GM03348 (cell line): ENCODE data around the gene PLCH1.
"Not testable (repeated sequence)": the region's sequence is repeated elsewhere in the genome, so short reads cannot be mapped to it uniquely, and the experiment has no call there.

Experiments
- DNase-seq: peaks from one replicate; pipeline ENCODE4 v3.0.0; 2012; ENCODE audit warnings: low spot score

The PLCH1 gene

GRCh38 chr3:155643581-155644165, 101.2 kb downstream of the PLCH1 start:
- peak; percentile 7 for DNase-seq

- DNase-seq: no peak
Observed at GRCh38 chr3:155641956-155642355, 102.9 kb downstream of the PLCH1 start.

GRCh38 chr3:155640098-155640497, 104.8 kb downstream of the PLCH1 start:
- no peak for DNase-seq

- DNase-seq: no peak
Observed at GRCh38 chr3:155639462-155640055, 105.3 kb downstream of the PLCH1 start.

GRCh38 chr3:155638461-155638860, 106.4 kb downstream of the PLCH1 start:
- not testable (repeated sequence) for DNase-seq

GRCh38 chr3:155637567-155637966, 107.3 kb downstream of the PLCH1 start:
- no peak for DNase-seq

GRCh38 chr3:155635056-155635455, 109.8 kb downstream of the PLCH1 start:
- no peak for DNase-seq

- no peak for DNase-seq
Observed at GRCh38 chr3:155634121-155634719, 110.7 kb downstream of the PLCH1 start.

- DNase-seq: peak; percentile 19
Observed at GRCh38 chr3:155631323-155632019, 113.4 kb downstream of the PLCH1 start.

- no peak for DNase-seq
Observed at GRCh38 chr3:155629556-155629955, 115.3 kb downstream of the PLCH1 start.

GRCh38 chr3:155629056-155629455, 115.8 kb downstream of the PLCH1 start:
- DNase-seq: peak; percentile 21

GRCh38 chr3:155622647-155623046, 122.2 kb downstream of the PLCH1 start:
- DNase-seq: not testable (repeated sequence)

GRCh38 chr3:155620552-155620951, 124.3 kb downstream of the PLCH1 start:
- not testable (repeated sequence) for DNase-seq

- no peak for DNase-seq
Observed at GRCh38 chr3:155619118-155619915, 125.6 kb downstream of the PLCH1 start.

GRCh38 chr3:155618543-155618942, 126.3 kb downstream of the PLCH1 start:
- no peak for DNase-seq

- DNase-seq: no peak
Observed at GRCh38 chr3:155617346-155617925, 127.4 kb downstream of the PLCH1 start.

- DNase-seq: not testable (repeated sequence)
Observed at GRCh38 chr3:155615141-155615540, 129.7 kb downstream of the PLCH1 start.

GRCh38 chr3:155614410-155614809, 130.5 kb downstream of the PLCH1 start:
- not testable (repeated sequence) for DNase-seq

- DNase-seq: no peak
Observed at GRCh38 chr3:155611456-155611855, 133.4 kb downstream of the PLCH1 start.

GRCh38 chr3:155609586-155609985, 135.3 kb downstream of the PLCH1 start:
- no peak for DNase-seq

GRCh38 chr3:155608228-155608920, 136.5 kb downstream of the PLCH1 start:
- DNase-seq: no peak
